HepG2 (cell line): Measurements from ENCODE around the gene FKBP10. TPM values are rescaled to one million over a fixed set of nuclear protein-coding genes. Genes with fewer than 3 reads are reported as not detected.

Source experiments
- ATAC-seq: fragments of 200-7000 bp; cut with Tn5 transposase; 3 replicates; pipeline ENCODE4 v1.9.1; 2020; ENCODE audit warnings: mild to moderate bottlenecking, moderate library complexity
- BruUV-seq: library from RNA; stranded (reverse); fragments of 400-500 nt; replicated peaks from 2 replicates; lab custom pipeline; 2021; lab: Mats Ljungman, UMichigan
- CTCF ChIA-PET: fragments of 300-600 bp; formaldehyde crosslinking; extraction: SDS; loops from one replicate; lab custom pipeline; 2021; ENCODE audit warnings: low total read pairs, inconsistent platforms, low intra/inter-chr PET ratio; lab: Yijun Ruan, JAX
- POLR2A ChIA-PET: fragments of 350-600 bp; sonication (Branson Sonifier 250); formaldehyde crosslinking; loops from one replicate; lab custom pipeline; 2020; ENCODE audit warnings: antibody characterized with exemption, inconsistent platforms; lab: Yijun Ruan, JAX
- DNase-seq: peaks from one replicate; pipeline ENCODE4 v3.0.0-alpha.2; 2015; ENCODE audit warnings: low spot score
- FAIRE-seq: peaks from 3 replicates; lab custom pipeline; 2011; peaks lifted over from hg19 to GRCh38; lab: Jason Lieb, UNC
- H2AFZ ChIP-seq: one replicate; pipeline ENCODE4 v1.6.1; 2011; ENCODE audit warnings: low read length, inconsistent platforms
- H3K27ac ChIP-seq: fragments of 300-600 bp; 3 replicates; pipeline ENCODE4 v1.8.0; 2011; ENCODE audit warnings: mixed run types, mild to moderate bottlenecking, mixed read lengths, low read length, inconsistent platforms; ENCODE audit not compliant: insufficient read depth; ENCODE audit errors: extremely low read length
- H3K27me3 ChIP-seq, 2 experiments: fragments of 200-600 bp in 1 of 2; 2 replicates in 1 of 2; 3 replicates in 1 of 2; pipeline versions ENCODE4 v1.6.0 to v1.8.0; 2011; ENCODE audit warnings: low read length in 2 of 2, mild to moderate bottlenecking in 2 of 2, moderate library complexity in 2 of 2, inconsistent platforms in 1 of 2; ENCODE audit not compliant: insufficient read depth in 2 of 2, control insufficient read depth in 1 of 2
- H3K36me3 ChIP-seq, 2 experiments: fragments of 200-600 bp in 1 of 2; replicated peaks in 1 of 2; 2 replicates in 1 of 2; 3 replicates in 1 of 2; pipeline versions ENCODE4 v1.5.1 to v1.8.0; 2011; ENCODE audit warnings: low read length in 2 of 2, inconsistent platforms in 1 of 2; ENCODE audit not compliant: insufficient read depth in 2 of 2, control insufficient read depth in 1 of 2
- H3K4me1 ChIP-seq: 2 replicates; pipeline ENCODE4 v1.5.1; 2012; ENCODE audit warnings: low read length, inconsistent platforms; ENCODE audit not compliant: insufficient read depth
- H3K4me2 ChIP-seq: 2 replicates; pipeline ENCODE4 v1.6.0; 2011; ENCODE audit warnings: low read depth, low read length, inconsistent platforms
- H3K4me3 ChIP-seq, 3 experiments: fragments of 200-600 bp in 1 of 3; sonication (generic), shearing (Covaris generic) in 1 of 3; replicated peaks in 1 of 3; 2 replicates each; pipeline ENCODE4 v1.5.1; 2011 to 2016; ENCODE audit warnings: low read length in 3 of 3, inconsistent platforms in 2 of 3, low read depth in 2 of 3, mild to moderate bottlenecking in 2 of 3, control low read depth in 1 of 3, mixed read lengths in 1 of 3; ENCODE audit not compliant: insufficient read depth in 1 of 3
- H3K79me2 ChIP-seq: one replicate; pipeline ENCODE4 v1.6.1; 2011; ENCODE audit warnings: low read length, inconsistent platforms; ENCODE audit not compliant: insufficient read depth
- H3K9ac ChIP-seq: 2 replicates; pipeline ENCODE4 v1.6.0; 2011; ENCODE audit warnings: mild to moderate bottlenecking, low read depth, low read length, inconsistent platforms; ENCODE audit not compliant: insufficient read depth
- H3K9me3 ChIP-seq: 2 replicates; pipeline ENCODE4 v1.5.1; 2012; ENCODE audit warnings: mild to moderate bottlenecking, low read length
- H4K20me1 ChIP-seq: 2 replicates; pipeline ENCODE4 v1.6.0; 2011; ENCODE audit warnings: inconsistent platforms, mild to moderate bottlenecking, low read length, moderate library complexity; ENCODE audit not compliant: insufficient read depth
- ATM ChIP-seq: fragments of 450-650 bp; IDR thresholded peaks from 2 replicates; pipeline ENCODE4 v1.7.1; 2017; ENCODE audit warnings: mild to moderate bottlenecking, borderline replicate concordance
- HDAC1 ChIP-seq: sonication (generic); formaldehyde crosslinking; IDR thresholded peaks from 2 replicates; pipeline ENCODE4 v1.5.1; 2020; ENCODE audit warnings: mild to moderate bottlenecking, missing genetic modification reagents
- MBNL3 ChIP-seq: fragments of 250-450 bp; sonication (Bioruptor Pico); conservative IDR thresholded peaks from 2 replicates; pipeline ENCODE4 v1.8.0; 2022; ENCODE audit warnings: mild to moderate bottlenecking, inconsistent platforms
- NR2F6 ChIP-seq, 2 experiments: IDR thresholded peaks; 2 replicates each; pipeline ENCODE4 v1.6.1; 2016; ENCODE audit warnings: antibody characterized with exemption in 1 of 2, mild to moderate bottlenecking in 1 of 2
- RFXAP ChIP-seq: sonication (generic); formaldehyde crosslinking; IDR thresholded peaks from 2 replicates; pipeline ENCODE4 v1.4.0; 2020; ENCODE audit warnings: missing genetic modification reagents, borderline replicate concordance
- SMAD9 ChIP-seq: sonication (generic); formaldehyde crosslinking; IDR thresholded peaks from 2 replicates; pipeline ENCODE4 v1.5.1; 2020; ENCODE audit warnings: mild to moderate bottlenecking, missing genetic modification reagents
- SP5 ChIP-seq: IDR thresholded peaks from 2 replicates; pipeline ENCODE4 v1.6.1; 2016; ENCODE audit warnings: low read depth, borderline replicate concordance
- XRCC5 ChIP-seq: fragments of 200-400 bp; formaldehyde crosslinking; optimal IDR thresholded peaks from 2 replicates; pipeline ENCODE3; 2017; ENCODE audit warnings: mild to moderate bottlenecking, low read length
- ZBTB21 ChIP-seq: sonication (generic); formaldehyde crosslinking; IDR thresholded peaks from 2 replicates; pipeline ENCODE4 v1.4.0; 2020; ENCODE audit warnings: missing genetic modification reagents
- ZFX ChIP-seq: sonication (generic); formaldehyde crosslinking; IDR thresholded peaks from 2 replicates; pipeline ENCODE4 v1.4.0; 2020; ENCODE audit warnings: mild to moderate bottlenecking, low read depth, missing genetic modification reagents, moderate library complexity
- ZIK1 ChIP-seq: sonication (generic); formaldehyde crosslinking; IDR thresholded peaks from 2 replicates; pipeline ENCODE4 v1.5.0; 2020; ENCODE audit warnings: mild to moderate bottlenecking, low read depth, missing genetic modification reagents, borderline replicate concordance
- ZNF232 ChIP-seq: sonication (generic); formaldehyde crosslinking; IDR thresholded peaks from 2 replicates; pipeline ENCODE4 v1.4.0; 2020; ENCODE audit warnings: missing genetic modification reagents, borderline replicate concordance
- ZNF33B ChIP-seq: sonication (generic); formaldehyde crosslinking; IDR thresholded peaks from 2 replicates; pipeline ENCODE4 v1.5.1; 2020; ENCODE audit warnings: mild to moderate bottlenecking, missing genetic modification reagents
- ZNF367 ChIP-seq: sonication (generic); formaldehyde crosslinking; IDR thresholded peaks from 2 replicates; pipeline ENCODE4 v1.4.0; 2020; ENCODE audit warnings: missing genetic modification reagents, borderline replicate concordance
- WGBS: methylation state at CpG from one replicate; pipeline ENCODE4 v1.1.6; 2017; ENCODE audit warnings: low lambda C conversion rate; 5-methylcytosine and 5-hydroxymethylcytosine counted together
- in situ Hi-C: cut with HindIII; loops from 2 replicates; pipeline ENCODE4 v1.10.0; 2017; ENCODE audit warnings: low pct_unique_long_range_greater_than_20kb; ENCODE audit not compliant: extremely low pct_ligation_motif_present
- intact Hi-C: fragments of 100-400 bp; cut with micrococcal nuclease; formaldehyde crosslinking; loops from one replicate; pipeline ENCODE4 v1.10.0; 2022; ENCODE audit not compliant: unreplicated experiment
- polyA plus RNA-seq, 8 experiments: library from polyadenylated mRNA; depleted of rRNA in 3 of 8; stranded (reverse) in 7 of 8; unstranded in 1 of 8; fragments of >200 nt; fragmentation: Illumina TruSeq in 4 of 8; extraction: Trizol in 4 of 8; gene quantifications; 2 replicates each; pipeline versions ENCODE4 v1.2.1 to v1.2.3, GENCODE V29; 2011 to 2016; ENCODE audit warnings: low read depth in 4 of 8, missing spikeins in 1 of 8, mixed read lengths in 1 of 8; ENCODE audit not compliant: insufficient read depth in 1 of 8
- total RNA-seq, 5 experiments: library from RNA; depleted of rRNA; stranded (reverse); fragments of >200 nt; fragmentation: Illumina TruSeq; extraction: Trizol; gene quantifications; 2 replicates each; pipeline ENCODE4 v1.2.3, GENCODE V29; 2016; ENCODE audit warnings: low read depth in 1 of 5
- TF ChIP-seq, protein P1 (sequence below): sonication (generic); formaldehyde crosslinking; IDR thresholded peaks from 2 replicates; pipeline ENCODE4 v1.5.0; 2020; ENCODE audit warnings: mild to moderate bottlenecking, missing genetic modification reagents
- TF ChIP-seq, protein P2 (sequence below): sonication (generic); formaldehyde crosslinking; conservative IDR thresholded peaks from 2 replicates; pipeline ENCODE4 v1.5.0; 2020; ENCODE audit warnings: missing genetic modification reagents
- TF ChIP-seq, protein P3 (sequence below), 2 experiments: fragments of 450-650 bp in 1 of 2; sonication (generic) in 1 of 2; formaldehyde crosslinking; IDR thresholded peaks; 2 replicates each; pipeline versions ENCODE4 v1.5.0 to v1.8.0; 2020 to 2022; ENCODE audit warnings: mild to moderate bottlenecking in 1 of 2, missing genetic modification reagents in 1 of 2
- TF ChIP-seq, protein P4 (sequence below): IDR thresholded peaks from 2 replicates; pipeline ENCODE4 v1.6.1; 2018; ENCODE audit warnings: missing genetic modification reagents, mild to moderate bottlenecking, missing compliant biosample characterization

FKBP10 gene
- total and polyA plus RNA-seq, 2 of the 13 experiments (the other 11 are each of a cell fraction or from before 2014, with no cell fraction given) = 149 to 573 TPM

DNA sequence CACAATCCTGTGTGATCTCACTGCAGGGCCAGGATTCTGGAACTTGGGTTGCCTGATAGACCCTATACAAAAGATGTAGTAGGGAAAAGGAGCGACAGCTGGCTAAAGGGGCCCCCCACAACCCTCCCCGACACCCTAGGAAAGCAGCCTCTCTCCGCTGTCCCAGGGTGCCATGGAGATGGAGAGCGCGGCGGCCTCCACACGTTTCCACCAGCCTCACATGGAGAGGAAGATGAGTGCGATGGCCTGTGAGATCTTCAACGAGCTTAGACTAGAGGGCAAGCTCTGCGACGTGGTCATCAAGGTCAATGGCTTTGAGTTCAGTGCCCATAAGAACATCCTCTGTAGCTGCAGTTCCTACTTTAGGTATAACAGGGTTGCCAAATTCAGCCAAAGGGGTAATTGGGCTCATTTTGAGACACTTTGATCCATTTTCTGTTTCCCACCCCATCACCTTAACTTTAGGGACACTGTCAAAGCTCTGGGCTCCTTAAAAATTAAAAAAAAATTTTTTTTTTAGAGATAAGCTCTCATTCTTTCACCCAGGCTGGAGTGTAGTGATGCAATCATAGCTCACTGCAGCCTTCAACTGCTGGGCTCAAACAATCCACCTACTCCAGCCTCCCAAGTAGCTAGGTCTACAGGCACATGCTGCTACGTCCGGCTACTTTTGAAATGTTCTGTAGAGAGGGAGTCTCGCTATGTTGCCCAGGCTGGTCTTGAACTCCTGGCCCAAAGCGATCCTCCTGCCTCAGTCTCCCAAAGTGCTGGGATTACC is 25.1 kb downstream of the FKBP10 start, which contains the start of gene KLHL10:
Gene KLHL10 (plus strand): TSS at position 65 of the 778 bp plus-strand sequence. CDS start 108 bp downstream, at position 173.
- peak within 1 kb of the TSS; percentile 61 for H3K9ac ChIP-seq
- H3K36me3 ChIP-seq = no peaks in the 10 kb centered on the region; a peak in 2 of 5 replicates
- H3K27ac ChIP-seq = no peak within 1 kb of the TSS
- H3K4me2 ChIP-seq = peak within 1 kb of the TSS; percentile 80
- intact Hi-C loops = no loop called here
- peak within 1 kb of the TSS; percentile 88 for H2AFZ ChIP-seq
- DNase-seq (no peak), ATAC-seq (no peak), FAIRE-seq (no peak)
- H3K27me3 ChIP-seq = no peaks in the 10 kb centered on the region
- 58% methylated on average over 15 of the region's 15 CpGs for WGBS
- H3K79me2 ChIP-seq = peaks cover 9% of the 10 kb centered on the region
- ChIA-PET CTCF (no interaction called here), POLR2A (interaction anchor here (0.7 to 1.6 kb wide), 9 partner anchors 11 to 164 kb away, joined by 3 to 7 read pairs (median 3); partner anchors contain the start of genes EIF1, FKBP10 and KLHL11)
- H4K20me1 ChIP-seq = no peaks in the 10 kb centered on the region
- in situ Hi-C loops = no loop called here
- no peaks in the 10 kb centered on the region for H3K9me3 ChIP-seq
- peak within 1 kb of the TSS; percentile 63 to 94 (median 77) for H3K4me3 ChIP-seq
- H3K4me1 ChIP-seq = peaks cover 44% of the 10 kb centered on the region
- BruUV-seq = no TSS peak
- peak; percentile 10; the same call in 1 of the 2 replicates for TF ChIP-seq ZFX
- no peak for TF ChIP-seq ZBTB21
- no peak for TF ChIP-seq MBNL3 (CRISPR knock-in tag)
- no peak for TF ChIP-seq ZNF33B (CRISPR knock-in tag)
- TF ChIP-seq, protein P1, sequence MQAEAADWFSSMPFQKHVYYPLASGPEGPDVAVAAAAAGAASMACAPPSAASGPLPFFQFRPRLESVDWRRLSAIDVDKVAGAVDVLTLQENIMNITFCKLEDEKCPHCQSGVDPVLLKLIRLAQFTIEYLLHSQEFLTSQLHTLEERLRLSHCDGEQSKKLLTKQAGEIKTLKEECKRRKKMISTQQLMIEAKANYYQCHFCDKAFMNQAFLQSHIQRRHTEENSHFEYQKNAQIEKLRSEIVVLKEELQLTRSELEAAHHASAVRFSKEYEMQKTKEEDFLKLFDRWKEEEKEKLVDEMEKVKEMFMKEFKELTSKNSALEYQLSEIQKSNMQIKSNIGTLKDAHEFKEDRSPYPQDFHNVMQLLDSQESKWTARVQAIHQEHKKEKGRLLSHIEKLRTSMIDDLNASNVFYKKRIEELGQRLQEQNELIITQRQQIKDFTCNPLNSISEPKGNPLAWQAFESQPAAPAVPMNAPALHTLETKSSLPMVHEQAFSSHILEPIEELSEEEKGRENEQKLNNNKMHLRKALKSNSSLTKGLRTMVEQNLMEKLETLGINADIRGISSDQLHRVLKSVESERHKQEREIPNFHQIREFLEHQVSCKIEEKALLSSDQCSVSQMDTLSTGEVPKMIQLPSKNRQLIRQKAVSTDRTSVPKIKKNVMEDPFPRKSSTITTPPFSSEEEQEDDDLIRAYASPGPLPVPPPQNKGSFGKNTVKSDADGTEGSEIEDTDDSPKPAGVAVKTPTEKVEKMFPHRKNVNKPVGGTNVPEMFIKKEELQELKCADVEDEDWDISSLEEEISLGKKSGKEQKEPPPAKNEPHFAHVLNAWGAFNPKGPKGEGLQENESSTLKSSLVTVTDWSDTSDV (CRISPR knock-in tag) = no peak
- no peak for TF ChIP-seq ATM
- TF ChIP-seq, protein P2, sequence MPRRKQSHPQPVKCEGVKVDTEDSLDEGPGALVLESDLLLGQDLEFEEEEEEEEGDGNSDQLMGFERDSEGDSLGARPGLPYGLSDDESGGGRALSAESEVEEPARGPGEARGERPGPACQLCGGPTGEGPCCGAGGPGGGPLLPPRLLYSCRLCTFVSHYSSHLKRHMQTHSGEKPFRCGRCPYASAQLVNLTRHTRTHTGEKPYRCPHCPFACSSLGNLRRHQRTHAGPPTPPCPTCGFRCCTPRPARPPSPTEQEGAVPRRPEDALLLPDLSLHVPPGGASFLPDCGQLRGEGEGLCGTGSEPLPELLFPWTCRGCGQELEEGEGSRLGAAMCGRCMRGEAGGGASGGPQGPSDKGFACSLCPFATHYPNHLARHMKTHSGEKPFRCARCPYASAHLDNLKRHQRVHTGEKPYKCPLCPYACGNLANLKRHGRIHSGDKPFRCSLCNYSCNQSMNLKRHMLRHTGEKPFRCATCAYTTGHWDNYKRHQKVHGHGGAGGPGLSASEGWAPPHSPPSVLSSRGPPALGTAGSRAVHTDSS (CRISPR knock-in tag) = no peak
- no peak for TF ChIP-seq ZNF367
- TF ChIP-seq SMAD9 (CRISPR knock-in tag) = no peak
- TF ChIP-seq RFXAP = no peak
- TF ChIP-seq, protein P3, sequence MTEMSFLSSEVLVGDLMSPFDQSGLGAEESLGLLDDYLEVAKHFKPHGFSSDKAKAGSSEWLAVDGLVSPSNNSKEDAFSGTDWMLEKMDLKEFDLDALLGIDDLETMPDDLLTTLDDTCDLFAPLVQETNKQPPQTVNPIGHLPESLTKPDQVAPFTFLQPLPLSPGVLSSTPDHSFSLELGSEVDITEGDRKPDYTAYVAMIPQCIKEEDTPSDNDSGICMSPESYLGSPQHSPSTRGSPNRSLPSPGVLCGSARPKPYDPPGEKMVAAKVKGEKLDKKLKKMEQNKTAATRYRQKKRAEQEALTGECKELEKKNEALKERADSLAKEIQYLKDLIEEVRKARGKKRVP (CRISPR knock-in tag; IDR thresholded peaks at IDR 0.05) = no peak
- TF ChIP-seq SP5 = no peak
- TF ChIP-seq XRCC5 = no peak
- TF ChIP-seq ZIK1 = no peak
- no peak for TF ChIP-seq HDAC1
- no peak for TF ChIP-seq NR2F6 (IDR thresholded peaks at IDR 0.05)
- TF ChIP-seq NR2F6 (CRISPR knock-in tag; IDR thresholded peaks at IDR 0.05) = no peak
- TF ChIP-seq, protein P4, sequence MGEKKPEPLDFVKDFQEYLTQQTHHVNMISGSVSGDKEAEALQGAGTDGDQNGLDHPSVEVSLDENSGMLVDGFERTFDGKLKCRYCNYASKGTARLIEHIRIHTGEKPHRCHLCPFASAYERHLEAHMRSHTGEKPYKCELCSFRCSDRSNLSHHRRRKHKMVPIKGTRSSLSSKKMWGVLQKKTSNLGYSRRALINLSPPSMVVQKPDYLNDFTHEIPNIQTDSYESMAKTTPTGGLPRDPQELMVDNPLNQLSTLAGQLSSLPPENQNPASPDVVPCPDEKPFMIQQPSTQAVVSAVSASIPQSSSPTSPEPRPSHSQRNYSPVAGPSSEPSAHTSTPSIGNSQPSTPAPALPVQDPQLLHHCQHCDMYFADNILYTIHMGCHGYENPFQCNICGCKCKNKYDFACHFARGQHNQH (CRISPR knock-in tag) = no peak
- no peak for TF ChIP-seq ZNF232 (CRISPR knock-in tag)
